GM12878 (cell line): ENCODE measurements around the gene ANK2. TPM values are rescaled to one million over a fixed set of nuclear protein-coding genes. Genes with fewer than 3 reads are reported as not detected.

Experiments used
- ATAC-seq: fragments of 200-7000 bp; cut with Tn5 transposase; 3 replicates; pipeline ENCODE4 v1.9.1; 2020; ENCODE audit warnings: mild to moderate bottlenecking, moderate library complexity
- BruUV-seq: library from RNA; stranded (reverse); fragments of 400-500 nt; replicated peaks from 2 replicates; lab custom pipeline; 2021; lab: Mats Ljungman, UMichigan
- CTCF ChIA-PET: fragments of 300-600 bp; sonication (Branson Sonifier 250); formaldehyde crosslinking; extraction: SDS; loops from one replicate; lab custom pipeline; 2021; ENCODE audit warnings: inconsistent platforms; lab: Yijun Ruan, JAX
- POLR2A ChIA-PET: fragments of 350-600 bp; formaldehyde crosslinking; extraction: SDS; loops from one replicate; lab custom pipeline; 2021; ENCODE audit warnings: inconsistent platforms; lab: Charles Lee
- RAD21 ChIA-PET: fragments of 300-600 bp; sonication (Branson Sonifier 250); formaldehyde crosslinking; loops from one replicate; lab custom pipeline; 2023; ENCODE audit warnings: antibody characterized with exemption; ENCODE audit not compliant: unreplicated experiment; lab: Charles Lee
- SMC1A ChIA-PET: fragments of 300-600 bp; sonication (Branson Sonifier 250); formaldehyde crosslinking; loops from one replicate; lab custom pipeline; 2023; ENCODE audit not compliant: unreplicated experiment, uncharacterized antibody; lab: Charles Lee
- DNase-seq: peaks from one replicate; pipeline ENCODE4 v3.0.0-alpha.2; 2011; ENCODE audit warnings: low read depth, low spot score
- FAIRE-seq: peaks from 3 replicates; lab custom pipeline; 2011; peaks lifted over from hg19 to GRCh38; lab: Jason Lieb, UNC
- H2AFZ ChIP-seq: 2 replicates; pipeline ENCODE4 v1.6.0; 2011; ENCODE audit warnings: low read depth, low read length, control low read depth; ENCODE audit not compliant: control insufficient read depth
- H3K27ac ChIP-seq: 2 replicates; pipeline ENCODE4 v1.5.1; 2011; ENCODE audit warnings: control low read depth; ENCODE audit not compliant: control insufficient read depth, insufficient read depth
- H3K27me3 ChIP-seq, 2 experiments: replicated peaks in 1 of 2; 2 replicates each; pipeline versions ENCODE4 v1.6.0 to v1.6.1; 2011; ENCODE audit warnings: low read length in 1 of 2; ENCODE audit not compliant: control insufficient read depth in 2 of 2, insufficient read depth in 2 of 2
- H3K36me3 ChIP-seq, 2 experiments: 2 replicates each; pipeline ENCODE4 v1.5.1; 2011; ENCODE audit warnings: low read length in 1 of 2; ENCODE audit not compliant: control insufficient read depth in 2 of 2, insufficient read depth in 2 of 2
- H3K4me1 ChIP-seq: 2 replicates; pipeline ENCODE4 v1.6.1; 2011; ENCODE audit warnings: mild to moderate bottlenecking, low read length, moderate library complexity, mixed read lengths; ENCODE audit not compliant: control insufficient read depth, insufficient read depth
- H3K4me2 ChIP-seq: 2 replicates; pipeline ENCODE4 v1.6.0; 2011; ENCODE audit warnings: control low read depth; ENCODE audit not compliant: control insufficient read depth, insufficient read depth
- H3K4me3 ChIP-seq: fragments of 200-600 bp; sonication (generic); 2 replicates; pipeline ENCODE4 v1.5.1; 2016
- H3K79me2 ChIP-seq: 2 replicates; pipeline ENCODE4 v1.6.0; 2011; ENCODE audit warnings: low read length; ENCODE audit not compliant: control insufficient read depth, insufficient read depth
- H3K9ac ChIP-seq: 2 replicates; pipeline ENCODE4 v1.8.0; 2011; ENCODE audit warnings: low read length, control low read depth, mixed read lengths; ENCODE audit not compliant: control insufficient read depth, insufficient read depth
- H3K9me3 ChIP-seq: replicated peaks from 3 replicates; pipeline ENCODE4 v1.5.1; 2011; ENCODE audit warnings: mild to moderate bottlenecking, low read length; ENCODE audit not compliant: control insufficient read depth, insufficient read depth
- H4K20me1 ChIP-seq: 2 replicates; pipeline ENCODE4 v1.6.0; 2011; ENCODE audit not compliant: control insufficient read depth, insufficient read depth
- CREB1 ChIP-seq: IDR thresholded peaks from 2 replicates; pipeline ENCODE4 v1.6.1; 2012; ENCODE audit warnings: low read depth, mild to moderate bottlenecking, inconsistent platforms
- ETV6 ChIP-seq, 2 experiments: fragments of 450-650 bp in 1 of 2; IDR thresholded peaks in 1 of 2; conservative IDR thresholded peaks in 1 of 2; 2 replicates each; pipeline ENCODE4 v1.6.1; 2014; ENCODE audit warnings: antibody characterized with exemption in 1 of 2, borderline replicate concordance in 1 of 2, low read depth in 1 of 2, mild to moderate bottlenecking in 1 of 2, moderate library complexity in 1 of 2
- HDAC6 ChIP-seq: fragments of 200-600 bp; sonication (generic); IDR thresholded peaks from one replicate; pipeline ENCODE4 v1.8.0; 2017; ENCODE audit warnings: antibody characterized with exemption; ENCODE audit not compliant: unreplicated experiment
- KAT2A ChIP-seq: conservative IDR thresholded peaks from 2 replicates; pipeline ENCODE4 v1.6.1; 2011; ENCODE audit warnings: low read depth, low read length; ENCODE audit not compliant: control insufficient read depth
- MXI1 ChIP-seq: fragments of 150-350 bp; IDR thresholded peaks from 2 replicates; pipeline ENCODE4 v1.6.1; 2011; ENCODE audit warnings: low read depth, mild to moderate bottlenecking, inconsistent platforms, low read length, improper control_type of control experiment
- PML ChIP-seq: IDR thresholded peaks from 2 replicates; pipeline ENCODE4 v1.6.1; 2012; ENCODE audit warnings: low read length, inconsistent platforms
- RB1 ChIP-seq: fragments of 450-650 bp; formaldehyde crosslinking; IDR thresholded peaks from 2 replicates; pipeline ENCODE4 v1.6.1; 2017; ENCODE audit warnings: mild to moderate bottlenecking, borderline replicate concordance
- SIN3A ChIP-seq: IDR thresholded peaks from 2 replicates; pipeline ENCODE4 v1.6.1; 2012; ENCODE audit warnings: low read depth, low read length, improper control_type of control experiment
- SPI1 ChIP-seq: IDR thresholded peaks from 2 replicates; pipeline ENCODE4 v1.6.1; 2011; ENCODE audit warnings: low read depth, mild to moderate bottlenecking, low read length, moderate library complexity, borderline replicate concordance; ENCODE audit not compliant: insufficient read depth
- SREBF1 ChIP-seq: IDR thresholded peaks from 2 replicates; pipeline ENCODE4 v1.6.1; 2012; ENCODE audit warnings: mild to moderate bottlenecking, low read length
- YY1 ChIP-seq: IDR thresholded peaks from 2 replicates; pipeline ENCODE4 v1.6.1; 2011; ENCODE audit warnings: low read depth, mild to moderate bottlenecking, low read length
- ZNF24 ChIP-seq: fragments of 450-650 bp; IDR thresholded peaks from 2 replicates; pipeline ENCODE4 v1.6.1; 2017; ENCODE audit warnings: antibody characterized with exemption, mild to moderate bottlenecking
- WGBS: methylation state at CpG from one replicate; pipeline ENCODE4 v1.1.6; 2016; ENCODE audit warnings: low lambda C conversion rate; ENCODE audit not compliant: insufficient replicate concordance, insufficient coverage; ENCODE audit errors: missing lambda C conversion rate; 5-methylcytosine and 5-hydroxymethylcytosine counted together
- in situ Hi-C: fragments of 300-500 bp; cut with MboI; formaldehyde crosslinking; loops from 9 replicates; pipeline ENCODE4 v1.14.3; 2018; ENCODE audit warnings: mixed read lengths
- intact Hi-C: fragments of 100-400 bp; cut with micrococcal nuclease; formaldehyde crosslinking; loops from one replicate; pipeline ENCODE4 v1.14.2; 2022; ENCODE audit not compliant: unreplicated experiment
- polyA plus RNA-seq, 11 experiments: library from polyadenylated mRNA; depleted of rRNA in 4 of 11; unstranded in 6 of 11; stranded (reverse) in 5 of 11; fragments of >200 nt; fragmentation: Nextera tagmentation in 4 of 11; fragmentation: Illumina TruSeq in 1 of 11; extraction: Ambion mirVana in 4 of 11; extraction: Trizol in 1 of 11; gene quantifications; 1 replicate in 1 of 11; 2 replicates in 10 of 11; pipeline versions ENCODE4 v1.2.1 to v1.2.3, GENCODE V29; 2011 to 2016; ENCODE audit warnings: inconsistent platforms in 2 of 11, missing spikeins in 2 of 11, low read depth in 1 of 11
- total RNA-seq, 4 experiments: library from RNA; depleted of rRNA in 3 of 4; stranded (reverse); fragments of >200 nt in 3 of 4; fragmentation: Illumina TruSeq in 1 of 4; extraction: Trizol in 1 of 4; gene quantifications; 2 replicates each; pipeline versions ENCODE4 v1.2.1 to v1.2.3, GENCODE V29; 2013 to 2021
- TF ChIP-seq, protein P1 (sequence below): fragments of 450-650 bp; IDR thresholded peaks from 2 replicates; pipeline ENCODE4 v1.6.1; 2016; ENCODE audit warnings: mild to moderate bottlenecking, moderate library complexity, borderline replicate concordance

Gene ANK2
- total and polyA plus RNA-seq, 10 of the 15 experiments (the other 5 are each of a cell fraction or from before 2014, with no cell fraction given) = 1.6 to 13.0 (median 4.1) TPM

DNA sequence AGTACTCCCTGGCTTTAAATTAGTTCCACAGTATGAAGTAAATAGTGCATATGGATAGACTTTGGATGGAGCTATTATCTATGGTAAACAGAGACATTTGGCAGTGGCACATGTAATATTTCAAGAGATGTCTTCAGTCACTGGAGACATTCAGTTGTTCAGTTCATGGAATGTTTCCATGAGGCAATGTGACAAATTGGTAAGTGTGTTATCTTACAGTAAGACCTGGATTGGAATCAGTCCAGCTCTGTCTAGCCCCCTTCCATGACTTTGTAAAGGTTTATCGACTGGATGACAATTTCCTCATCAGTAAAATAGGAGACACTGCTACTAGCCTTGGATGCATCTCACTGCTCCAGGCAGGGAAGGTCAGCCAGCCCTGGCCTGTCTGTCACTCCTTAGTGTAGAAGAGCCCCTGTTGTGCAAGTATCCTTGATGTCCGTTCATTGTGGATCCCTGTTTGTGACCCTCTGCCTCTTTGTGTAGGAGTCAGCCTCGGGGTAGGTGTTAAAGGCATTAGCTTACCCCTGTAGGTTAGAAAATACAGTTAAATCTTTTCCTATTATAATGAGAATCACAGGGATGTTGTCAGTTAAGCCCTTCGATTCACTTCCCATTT is 335.9 kb downstream of the ANK2 start:
- ATAC-seq (no peak), FAIRE-seq (no peak), DNase-seq (no peak)
- Histone ChIP-seq H4K20me1 (no peaks in the 10 kb centered on the region), H3K9ac (no peak overlapping the region), H3K4me1 (no peaks in the 10 kb centered on the region), H3K27me3 (no peaks in the 10 kb centered on the region), H3K9me3 (no peaks in the 10 kb centered on the region), H3K27ac (no peak overlapping the region), H3K4me3 (no peak overlapping the region), H3K4me2 (no peak overlapping the region), H3K79me2 (no peaks in the 10 kb centered on the region), H3K36me3 (no peaks in the 10 kb centered on the region), H2AFZ (no peak overlapping the region)
- no peak for TF ChIP-seq RB1
- TF ChIP-seq ETV6 (conservative IDR thresholded peaks at IDR 0.05 in 1 of 2, IDR thresholded peaks at IDR 0.05 in 1 of 2; ENCODE audit: borderline replicate concordance in 1 of 2, low read depth in 1 of 2) = no peak
- TF ChIP-seq ZNF24 = no peak
- TF ChIP-seq CREB1 = no peak
- TF ChIP-seq HDAC6 = no peak
- TF ChIP-seq SPI1 = no peak
- TF ChIP-seq, protein P1, sequence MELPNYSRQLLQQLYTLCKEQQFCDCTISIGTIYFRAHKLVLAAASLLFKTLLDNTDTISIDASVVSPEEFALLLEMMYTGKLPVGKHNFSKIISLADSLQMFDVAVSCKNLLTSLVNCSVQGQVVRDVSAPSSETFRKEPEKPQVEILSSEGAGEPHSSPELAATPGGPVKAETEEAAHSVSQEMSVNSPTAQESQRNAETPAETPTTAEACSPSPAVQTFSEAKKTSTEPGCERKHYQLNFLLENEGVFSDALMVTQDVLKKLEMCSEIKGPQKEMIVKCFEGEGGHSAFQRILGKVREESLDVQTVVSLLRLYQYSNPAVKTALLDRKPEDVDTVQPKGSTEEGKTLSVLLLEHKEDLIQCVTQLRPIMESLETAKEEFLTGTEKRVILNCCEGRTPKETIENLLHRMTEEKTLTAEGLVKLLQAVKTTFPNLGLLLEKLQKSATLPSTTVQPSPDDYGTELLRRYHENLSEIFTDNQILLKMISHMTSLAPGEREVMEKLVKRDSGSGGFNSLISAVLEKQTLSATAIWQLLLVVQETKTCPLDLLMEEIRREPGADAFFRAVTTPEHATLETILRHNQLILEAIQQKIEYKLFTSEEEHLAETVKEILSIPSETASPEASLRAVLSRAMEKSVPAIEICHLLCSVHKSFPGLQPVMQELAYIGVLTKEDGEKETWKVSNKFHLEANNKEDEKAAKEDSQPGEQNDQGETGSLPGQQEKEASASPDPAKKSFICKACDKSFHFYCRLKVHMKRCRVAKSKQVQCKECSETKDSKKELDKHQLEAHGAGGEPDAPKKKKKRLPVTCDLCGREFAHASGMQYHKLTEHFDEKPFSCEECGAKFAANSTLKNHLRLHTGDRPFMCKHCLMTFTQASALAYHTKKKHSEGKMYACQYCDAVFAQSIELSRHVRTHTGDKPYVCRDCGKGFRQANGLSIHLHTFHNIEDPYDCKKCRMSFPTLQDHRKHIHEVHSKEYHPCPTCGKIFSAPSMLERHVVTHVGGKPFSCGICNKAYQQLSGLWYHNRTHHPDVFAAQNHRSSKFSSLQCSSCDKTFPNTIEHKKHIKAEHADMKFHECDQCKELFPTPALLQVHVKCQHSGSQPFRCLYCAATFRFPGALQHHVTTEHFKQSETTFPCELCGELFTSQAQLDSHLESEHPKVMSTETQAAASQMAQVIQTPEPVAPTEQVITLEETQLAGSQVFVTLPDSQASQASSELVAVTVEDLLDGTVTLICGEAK = no peak
- no peak for TF ChIP-seq YY1
- no peak for TF ChIP-seq SREBF1
- no peak for TF ChIP-seq SIN3A
- no peak for TF ChIP-seq MXI1
- no peak for TF ChIP-seq PML
- no peak for TF ChIP-seq KAT2A
- RAD21 ChIA-PET = no interaction called here
- 37% methylated on average over 4 of the region's 4 CpGs for WGBS
- POLR2A ChIA-PET = no interaction called here
- SMC1A ChIA-PET = interaction anchor here (0.5 to 1.7 kb wide), 3 partner anchors 9 to 111 kb away, joined by 3 to 4 read pairs (median 3); no protein-coding TSS in a partner anchor
- intact Hi-C loops = no loop called here
- in situ Hi-C loops = loop anchor here (25.0 kb wide), 1 partner anchor 1302 kb away; no protein-coding TSS in a partner anchor
- CTCF ChIA-PET = interaction anchor here (1.9 kb wide), 1 partner anchor 10 kb away, joined by 8 read pairs; no protein-coding TSS in a partner anchor
- no TSS peak for BruUV-seq
